ENCODE measurements around the gene SLC25A40.
"Not testable (repeated sequence)": the region's sequence is repeated elsewhere in the genome, so short reads cannot be mapped to it uniquely, and the experiment has no call there.

The SLC25A40 gene, protein sequence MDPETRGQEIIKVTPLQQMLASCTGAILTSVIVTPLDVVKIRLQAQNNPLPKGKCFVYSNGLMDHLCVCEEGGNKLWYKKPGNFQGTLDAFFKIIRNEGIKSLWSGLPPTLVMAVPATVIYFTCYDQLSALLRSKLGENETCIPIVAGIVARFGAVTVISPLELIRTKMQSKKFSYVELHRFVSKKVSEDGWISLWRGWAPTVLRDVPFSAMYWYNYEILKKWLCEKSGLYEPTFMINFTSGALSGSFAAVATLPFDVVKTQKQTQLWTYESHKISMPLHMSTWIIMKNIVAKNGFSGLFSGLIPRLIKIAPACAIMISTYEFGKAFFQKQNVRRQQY
- total RNA-seq: 15.6 to 22.2 reads per million in 2 experiments

DNA sequence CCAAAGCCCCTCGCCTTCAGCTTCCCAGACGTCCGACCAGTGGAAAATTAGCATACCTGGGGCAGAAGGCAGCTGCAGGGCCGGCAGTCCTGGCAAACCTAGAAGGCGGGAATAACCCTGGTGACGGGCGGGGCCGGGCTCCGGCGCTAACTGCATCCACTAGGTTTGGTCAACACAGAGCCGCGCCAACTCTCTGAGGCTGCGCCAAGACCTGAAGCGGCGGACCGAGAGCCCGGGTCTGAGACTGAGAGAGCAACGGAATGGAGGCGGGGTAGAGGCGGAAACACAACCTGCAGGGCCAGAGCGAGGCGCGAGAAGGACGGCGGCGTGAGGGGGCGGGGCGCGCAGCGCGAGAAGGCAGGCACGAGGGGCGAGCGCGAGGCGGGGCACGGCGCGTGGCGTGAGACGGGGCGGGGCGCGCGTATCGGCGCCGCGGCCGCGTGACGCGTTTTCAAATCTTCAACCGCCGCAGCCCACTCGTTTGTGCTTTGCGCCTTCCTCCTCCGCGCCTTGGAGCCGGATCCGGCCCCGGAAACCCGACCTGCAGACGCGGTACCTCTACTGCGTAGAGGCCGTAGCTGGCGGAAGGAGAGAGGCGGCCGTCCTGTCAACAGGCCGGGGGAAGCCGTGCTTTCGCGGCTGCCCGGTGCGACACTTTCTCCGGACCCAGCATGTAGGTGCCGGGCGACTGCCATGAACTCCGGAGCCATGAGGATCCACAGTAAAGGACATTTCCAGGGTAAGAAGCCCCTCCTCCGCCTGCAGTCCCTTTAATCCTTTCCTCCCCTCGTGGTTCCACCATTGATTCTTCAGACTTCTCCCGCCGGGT is at the start of gene SLC25A40, which contains the start of gene DBF4:
Gene SLC25A40 (minus strand): TSS at position 321 of the 829 bp plus-strand sequence. CDS start 17,633 bp downstream, outside the sequence.
Gene DBF4 (plus strand): TSS at position 454 of the 829 bp plus-strand sequence. CDS start 240 bp downstream, at position 694.
- peak; percentile 87 for DNase-seq (ENCODE audit: low read depth)

DNA sequence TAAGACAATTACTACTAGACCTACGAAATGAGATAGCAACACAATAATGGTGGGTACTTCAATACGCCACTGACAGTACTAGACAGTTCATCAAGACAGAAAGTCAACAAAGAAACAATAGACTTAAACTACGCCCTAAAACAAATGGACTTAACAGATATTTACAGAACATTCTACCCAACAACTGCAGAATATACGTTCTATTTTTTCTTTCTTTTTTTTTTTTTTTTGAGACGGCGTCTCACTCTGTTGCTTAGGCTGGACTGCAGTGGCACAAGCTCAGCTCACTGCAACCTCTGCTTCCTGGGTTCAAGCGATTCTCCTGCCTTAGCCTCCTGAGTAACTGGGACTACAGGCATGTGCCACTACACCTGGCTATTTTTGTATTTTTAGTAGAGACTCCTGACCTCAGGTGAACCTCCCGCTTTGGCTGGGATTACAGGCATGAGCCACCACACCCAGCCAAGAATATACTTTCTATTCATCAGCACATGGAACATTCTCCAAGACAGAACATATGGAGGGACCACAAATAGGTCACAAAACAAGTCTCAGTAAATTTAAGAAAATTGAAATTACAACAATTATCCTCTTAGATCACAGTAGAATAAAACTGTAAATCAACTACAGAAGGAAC is 46.7 kb upstream of the SLC25A40 start:
- not testable (repeated sequence) for DNase-seq (ENCODE audit: low read depth)

DNA sequence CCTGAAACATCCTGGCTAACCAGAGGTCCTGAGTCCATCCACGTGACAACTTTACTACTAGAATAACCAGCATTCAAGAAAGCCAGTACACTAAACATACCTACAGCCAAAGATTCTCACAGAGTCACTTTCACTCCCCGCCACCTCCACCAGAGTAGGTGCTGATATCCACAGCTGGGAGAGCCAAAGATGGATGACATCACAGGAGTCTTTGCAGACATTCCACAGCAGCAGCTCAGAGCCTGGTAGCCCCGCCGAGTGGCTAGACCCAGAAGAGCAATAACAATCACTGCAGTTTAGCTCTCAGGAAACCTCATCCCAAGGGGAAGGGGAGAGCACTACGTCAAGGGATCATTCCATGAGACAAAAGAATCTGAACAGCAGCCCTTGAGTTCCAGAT is 44.4 kb upstream of the SLC25A40 start:
- no peak for DNase-seq (ENCODE audit: low read depth)

DNA sequence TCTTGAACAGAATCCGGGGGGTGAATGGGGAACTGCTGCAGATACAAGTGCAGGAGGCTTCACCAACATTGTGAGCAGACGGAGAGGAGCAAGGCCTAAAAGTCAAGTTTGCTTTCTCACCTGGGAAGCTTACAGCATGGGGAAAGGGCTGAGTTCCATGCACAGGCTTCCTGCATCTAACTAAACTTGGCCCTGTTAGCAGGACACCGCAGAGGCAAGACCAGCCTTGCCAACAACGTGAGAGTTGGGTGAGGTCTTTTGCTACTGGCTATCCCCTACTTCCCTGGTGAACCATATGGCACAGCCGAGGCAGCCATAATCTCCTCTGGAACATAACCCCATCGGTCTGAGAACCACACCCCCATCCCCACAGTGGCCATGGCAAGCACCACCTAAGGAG is 43.7 kb upstream of the SLC25A40 start:
- no peak for DNase-seq (ENCODE audit: low read depth)

DNA sequence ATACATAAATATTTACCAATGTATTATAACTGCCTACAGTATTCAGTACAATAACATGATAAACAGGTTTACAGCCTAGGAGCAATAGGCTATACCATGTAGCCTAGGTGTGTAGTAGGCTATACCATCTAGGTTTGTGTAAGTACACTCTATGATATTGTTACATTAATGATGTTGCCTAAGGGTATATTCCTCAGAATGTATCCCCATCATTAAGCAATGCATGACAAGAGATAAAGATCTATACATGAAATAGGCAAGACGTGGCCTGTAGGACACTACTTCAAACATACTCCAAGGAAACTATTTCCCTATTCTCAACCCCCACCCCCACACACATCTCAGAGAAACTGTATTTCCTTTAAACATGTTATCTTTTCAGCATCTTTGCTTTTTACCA is 42.6 kb upstream of the SLC25A40 start:
- DNase-seq (ENCODE audit: low read depth): no peak

DNA sequence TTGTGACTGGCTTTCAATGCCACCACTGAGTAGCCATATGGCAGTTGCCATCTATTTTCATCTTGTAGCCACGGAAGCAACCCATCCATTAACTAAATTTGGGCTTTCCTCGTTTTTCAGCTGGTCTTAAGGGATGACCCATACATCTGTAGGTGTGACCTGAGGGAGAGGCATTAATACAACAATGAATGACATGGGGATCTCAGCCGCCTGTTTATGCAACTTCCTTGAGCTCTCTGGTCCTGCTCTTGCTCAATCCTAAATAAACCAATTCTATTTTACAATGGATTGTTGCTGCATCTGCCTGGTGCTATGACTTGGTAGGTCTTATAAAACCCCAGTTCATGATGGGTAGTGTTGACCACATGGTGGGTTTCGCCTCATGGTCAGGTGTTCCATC is 36.0 kb upstream of the SLC25A40 start:
- no peak for DNase-seq (ENCODE audit: low read depth)

DNA sequence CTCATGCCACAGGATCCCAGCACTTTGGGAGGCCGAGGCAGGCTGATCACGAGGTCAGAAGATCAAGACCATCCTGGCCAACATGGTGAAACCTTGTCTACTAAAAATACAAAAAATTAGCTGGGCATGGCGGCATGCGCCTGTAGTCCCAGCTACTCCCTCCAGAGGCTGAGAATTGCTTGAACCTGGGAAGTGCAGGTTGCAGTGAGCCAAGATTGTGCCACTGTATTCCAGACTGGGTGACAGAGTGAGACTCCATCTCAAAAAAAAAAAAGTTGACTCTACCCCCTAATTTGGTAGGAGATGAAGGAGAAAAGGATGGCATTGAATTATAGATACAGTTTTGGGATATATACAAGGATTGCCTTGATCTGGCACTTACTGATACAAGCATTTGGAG is 32.7 kb upstream of the SLC25A40 start:
- not testable (repeated sequence) for DNase-seq (ENCODE audit: low read depth)

DNA sequence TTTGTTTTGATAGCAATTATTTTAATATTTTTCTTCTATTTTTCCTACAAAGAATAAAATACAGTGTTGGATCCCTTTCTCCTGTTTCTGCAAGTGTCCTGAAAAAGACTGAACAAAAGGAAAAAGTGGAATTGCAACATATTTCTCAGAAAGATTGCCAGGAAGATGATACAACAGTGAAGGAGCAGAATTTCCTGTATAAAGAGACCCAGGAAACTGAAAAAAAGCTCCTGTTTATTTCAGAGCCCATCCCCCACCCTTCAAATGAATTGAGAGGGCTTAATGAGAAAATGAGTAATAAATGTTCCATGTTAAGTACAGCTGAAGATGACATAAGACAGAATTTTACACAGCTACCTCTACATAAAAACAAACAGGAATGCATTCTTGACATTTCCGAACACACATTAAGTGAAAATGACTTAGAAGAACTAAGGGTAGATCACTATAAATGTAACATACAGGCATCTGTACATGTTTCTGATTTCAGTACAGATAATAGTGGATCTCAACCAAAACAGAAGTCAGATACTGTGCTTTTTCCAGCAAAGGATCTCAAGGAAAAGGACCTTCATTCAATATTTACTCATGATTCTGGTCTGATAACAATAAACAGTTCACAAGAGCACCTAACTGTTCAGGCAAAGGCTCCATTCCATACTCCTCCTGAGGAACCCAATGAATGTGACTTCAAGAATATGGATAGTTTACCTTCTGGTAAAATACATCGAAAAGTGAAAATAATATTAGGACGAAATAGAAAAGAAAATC is 31.2 kb upstream of the SLC25A40 start:
- not testable (repeated sequence) for DNase-seq (ENCODE audit: low read depth)

DNA sequence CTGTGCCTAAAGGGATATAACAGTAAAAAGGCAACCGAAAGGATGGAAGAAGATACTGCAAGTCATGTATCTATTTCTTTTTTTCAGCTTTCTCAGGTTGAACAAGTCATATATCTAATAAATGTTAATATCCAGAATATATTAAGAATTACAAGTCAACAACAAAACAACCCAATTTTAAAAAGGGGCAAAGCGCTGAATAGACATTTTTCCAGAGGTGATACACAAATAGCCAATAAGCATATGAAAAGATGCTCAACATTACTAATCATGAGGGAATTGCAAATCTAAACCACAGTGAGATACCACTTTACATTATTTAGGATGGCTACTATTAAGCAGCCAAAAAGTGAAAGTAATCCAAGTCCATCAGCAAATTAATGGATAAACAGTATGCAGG is 23.1 kb upstream of the SLC25A40 start:
- no peak for DNase-seq (ENCODE audit: low read depth)

DNA sequence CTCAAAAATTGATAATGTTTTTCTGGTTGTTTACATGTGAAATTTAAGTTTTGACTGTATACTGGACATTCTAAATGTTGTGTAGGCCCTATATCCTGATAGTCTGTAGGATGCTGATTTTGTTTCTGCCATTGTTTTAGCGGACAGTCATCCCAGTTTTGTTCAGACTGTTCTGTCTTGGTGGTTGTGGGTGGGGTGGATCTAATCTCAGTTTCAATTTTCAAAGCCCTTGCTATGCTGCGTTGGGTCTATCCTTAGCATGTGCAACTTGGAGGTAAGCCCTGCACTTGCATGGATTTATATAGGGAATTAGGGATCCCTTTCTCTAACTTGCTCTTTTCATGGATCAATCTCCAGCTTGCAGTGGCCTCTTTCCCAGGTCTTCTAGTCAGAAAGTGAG is 19.2 kb upstream of the SLC25A40 start:
- DNase-seq (ENCODE audit: low read depth): no peak

DNA sequence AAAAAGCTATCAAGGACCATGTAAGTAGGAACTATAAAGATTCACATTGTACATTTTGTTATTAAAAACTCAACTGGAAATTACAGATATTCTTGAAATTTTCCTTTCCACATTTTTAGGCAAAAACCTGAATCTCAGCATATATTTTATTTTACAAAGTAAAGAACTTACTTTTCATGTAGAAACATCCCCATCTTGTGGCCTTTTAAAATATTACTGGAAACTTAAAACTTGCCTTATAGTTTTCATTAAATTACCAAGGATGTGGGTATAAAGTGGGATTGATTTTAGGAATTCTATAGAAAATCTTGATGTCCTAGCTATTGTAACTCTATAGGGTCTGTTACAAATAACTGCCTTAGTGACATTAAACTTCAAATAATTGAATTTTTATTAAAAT is 10.7 kb upstream of the SLC25A40 start:
- DNase-seq (ENCODE audit: low read depth): no peak

DNA sequence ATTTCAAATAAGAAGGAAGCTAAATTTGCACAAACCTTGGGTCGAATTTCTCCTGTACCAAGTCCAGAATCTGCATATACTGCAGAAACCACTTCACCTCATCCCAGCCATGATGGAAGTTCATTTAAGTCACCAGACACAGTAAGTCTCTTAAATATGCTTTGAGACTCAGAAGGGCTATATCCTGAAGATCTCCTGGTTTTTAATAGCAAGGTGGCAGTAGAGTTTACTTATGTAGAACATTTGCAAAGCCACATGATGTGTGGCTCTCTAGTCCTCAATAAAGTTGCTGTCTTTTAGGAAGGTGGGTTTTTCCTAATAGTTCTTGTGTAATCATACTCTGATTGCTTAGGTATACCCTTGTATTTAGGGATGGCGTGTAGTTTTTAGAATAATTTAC is 8.9 kb upstream of the SLC25A40 start:
- no peak for DNase-seq (ENCODE audit: low read depth)

DNA sequence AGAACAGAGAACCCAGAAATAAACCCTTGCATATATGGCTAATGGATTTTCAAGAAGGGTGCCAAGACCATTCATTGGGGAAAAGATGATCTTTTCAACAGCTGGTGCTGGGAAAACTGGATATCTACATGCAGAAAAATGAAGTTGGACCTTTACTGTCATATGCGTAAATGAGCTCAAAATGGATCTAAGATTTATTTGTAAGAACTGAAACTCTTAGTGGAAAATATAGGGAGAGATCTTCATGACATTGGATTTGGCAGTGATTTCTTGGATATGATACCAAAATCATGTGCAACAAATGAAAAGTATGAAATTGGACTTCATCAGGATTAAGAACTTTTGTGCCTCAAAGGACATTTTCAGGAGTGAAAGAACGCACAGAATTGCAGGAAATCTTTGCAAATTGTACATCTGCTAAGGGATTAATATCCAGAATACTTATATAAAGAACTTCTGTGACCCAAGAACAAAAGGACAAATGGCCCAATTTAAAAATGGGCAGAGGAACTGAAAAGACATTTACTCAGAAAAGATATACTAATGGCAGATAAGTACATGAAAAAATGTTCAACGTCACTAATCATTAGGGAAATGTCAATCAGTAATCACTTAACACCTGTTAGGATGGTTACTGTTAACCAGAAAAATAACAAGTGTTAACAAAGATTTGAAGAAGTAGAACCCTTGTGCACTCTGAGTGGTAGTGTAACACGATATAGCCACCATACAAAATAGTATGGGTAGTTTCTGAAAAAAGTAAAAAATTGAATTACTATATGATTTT is 6.2 kb upstream of the SLC25A40 start:
- DNase-seq (ENCODE audit: low read depth): no peak

DNA sequence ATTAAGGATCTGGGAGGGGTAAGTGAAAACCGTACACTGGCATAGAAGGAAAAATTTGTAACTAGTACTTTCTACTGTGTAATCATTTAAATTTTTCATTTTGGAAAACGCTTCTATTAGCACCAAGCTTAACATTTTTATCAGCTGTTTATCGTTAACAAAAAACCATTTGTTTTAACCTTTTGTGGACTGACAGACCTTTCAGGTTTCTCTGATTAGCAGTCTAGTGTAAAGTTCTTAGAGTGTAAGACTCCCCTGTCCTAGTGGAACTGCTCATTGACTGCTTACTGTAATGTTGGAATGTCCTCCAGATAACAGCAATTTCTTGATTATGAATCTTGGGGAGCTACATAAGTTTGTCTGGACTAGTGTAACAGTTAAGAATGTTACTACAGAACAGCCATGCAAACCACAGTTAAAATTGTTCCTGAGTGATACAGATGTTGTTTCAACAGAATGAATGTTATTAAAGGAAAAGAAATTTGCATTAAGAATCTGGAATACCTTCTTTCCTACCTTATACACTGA is 2.1 kb upstream of the SLC25A40 start:
- DNase-seq (ENCODE audit: low read depth): no peak

DNA sequence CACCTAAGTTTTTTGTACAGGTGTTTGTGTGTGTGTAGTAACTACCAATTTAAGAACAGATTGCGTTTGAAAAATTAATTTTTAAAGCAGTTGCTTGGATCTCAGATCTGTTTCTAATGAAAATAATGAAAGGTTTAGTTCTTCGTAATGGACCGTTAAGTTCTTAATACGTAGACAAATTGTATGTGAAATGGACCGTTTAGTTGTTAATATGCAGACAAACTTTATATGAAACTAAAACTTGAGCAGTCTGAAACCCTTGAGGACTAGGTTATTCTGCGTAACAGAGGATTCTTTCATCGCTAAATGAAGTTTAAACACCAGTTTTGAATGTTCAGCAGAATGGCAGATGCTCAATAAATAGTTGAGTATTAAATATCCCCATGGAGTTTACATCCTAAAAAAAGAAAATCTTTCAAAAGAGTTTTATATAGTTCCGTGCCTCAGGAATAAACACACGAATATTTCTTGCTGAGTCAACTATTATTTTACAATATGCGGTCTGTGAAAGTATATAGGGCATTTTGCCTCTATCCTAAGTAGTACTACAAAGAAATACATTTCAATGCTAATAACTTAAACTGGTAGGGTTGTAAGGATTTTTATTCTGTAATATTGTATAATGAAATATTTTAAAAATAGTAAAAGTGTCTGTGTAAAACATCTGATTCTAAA is 1.3 kb upstream of the SLC25A40 start:
- DNase-seq (ENCODE audit: low read depth): no peak

DNA sequence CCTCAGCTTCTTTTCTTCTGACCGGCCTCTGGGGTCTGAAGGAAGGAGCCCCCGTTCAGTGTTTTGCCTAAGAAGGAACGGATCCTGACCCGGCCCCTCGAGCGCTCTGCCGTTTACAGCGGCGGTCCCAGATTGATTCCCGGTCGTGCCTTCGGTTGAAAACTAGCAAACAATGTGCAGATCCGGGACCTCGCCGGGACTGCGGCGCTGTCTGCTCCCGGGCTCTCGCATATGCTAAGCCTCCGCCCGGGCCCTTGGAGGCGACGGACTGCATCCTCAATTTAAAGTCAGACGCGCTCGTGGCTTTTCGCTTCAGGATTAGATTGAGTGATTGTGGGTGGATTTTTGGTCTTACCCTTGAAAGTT is 692 bp upstream of the SLC25A40 start:
- DNase-seq (ENCODE audit: low read depth): peak; percentile 19

DNA sequence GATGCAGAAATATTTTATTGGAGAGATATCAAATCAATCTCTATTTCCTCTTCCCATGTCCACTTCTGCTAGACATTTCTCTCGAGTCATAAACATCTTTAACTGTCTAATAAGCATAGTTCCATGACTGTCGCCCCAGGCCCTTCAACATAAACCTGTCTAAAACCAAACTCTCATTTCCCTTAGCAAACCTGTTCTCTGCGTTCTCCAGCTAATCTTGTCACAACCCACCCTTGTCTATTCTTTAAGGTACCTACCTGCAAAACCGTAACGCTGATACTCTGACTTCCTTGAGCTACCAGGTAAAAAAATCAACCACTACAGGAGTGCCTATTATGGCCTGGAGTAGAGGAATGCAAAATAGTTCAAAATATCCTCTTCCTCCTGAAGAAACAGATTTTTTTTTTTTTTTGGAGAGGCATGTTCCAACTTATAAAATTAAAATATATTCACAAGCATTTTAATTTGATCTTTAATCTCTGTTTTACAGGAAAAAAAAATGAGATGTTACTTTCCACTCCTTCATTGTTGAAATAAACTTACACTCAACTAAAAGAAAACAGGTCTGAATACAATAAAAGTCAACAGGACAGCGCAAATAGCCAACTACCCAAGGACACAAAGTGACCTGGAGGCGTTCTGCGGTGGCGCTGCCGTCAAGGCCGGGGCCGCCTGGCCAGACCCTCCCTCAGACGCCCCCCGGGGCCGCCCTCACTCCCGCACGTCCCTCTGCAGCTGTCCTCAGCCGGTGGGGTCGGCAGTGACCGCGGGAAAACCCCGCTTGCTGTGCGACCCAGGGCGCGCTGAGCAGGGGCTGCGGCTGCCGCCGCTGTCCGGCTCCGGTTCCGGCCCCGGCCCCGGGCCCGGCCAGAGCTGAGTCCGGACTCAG is 765 bp downstream of the SLC25A40 start:
- DNase-seq (ENCODE audit: low read depth): no peak

DNA sequence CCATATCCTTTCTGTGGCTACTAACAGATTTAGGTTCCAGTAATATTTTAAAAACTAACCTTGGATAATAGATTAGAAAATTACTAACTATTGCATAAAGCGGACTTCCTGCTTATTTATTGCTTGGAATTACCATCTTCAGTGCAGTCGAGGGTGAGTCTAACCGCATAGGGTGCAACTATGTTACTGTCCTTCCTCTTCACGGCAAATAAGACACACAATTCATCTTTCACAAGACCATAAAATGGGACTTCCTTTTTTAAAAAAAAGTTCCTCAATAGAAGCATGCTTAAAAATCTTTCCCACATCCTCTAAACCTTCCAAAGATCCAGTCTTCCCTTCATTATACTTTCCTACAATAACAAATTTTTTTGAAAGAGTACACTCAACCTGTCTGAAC is 2.1 kb downstream of the SLC25A40 start:
- DNase-seq (ENCODE audit: low read depth): no peak

DNA sequence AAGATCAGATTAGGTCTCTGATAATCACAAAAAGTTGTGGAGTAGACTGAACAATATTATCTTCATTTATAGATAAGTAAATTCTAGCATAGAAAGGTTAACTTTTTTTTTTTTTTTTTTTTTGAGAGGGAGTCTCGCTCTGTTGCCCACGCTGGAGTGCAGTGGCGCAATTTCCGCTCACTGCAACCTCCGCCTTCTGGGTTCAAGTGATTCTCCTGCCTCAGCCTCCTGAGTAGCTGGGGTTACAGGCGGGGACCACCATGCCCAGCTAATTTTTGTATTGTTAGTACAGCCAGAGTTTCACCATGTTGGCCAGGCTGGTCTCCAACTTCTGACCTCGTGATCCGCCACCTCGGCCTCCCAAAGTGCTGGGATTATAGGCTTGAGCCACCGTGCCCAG is 2.8 kb downstream of the SLC25A40 start:
- not testable (repeated sequence) for DNase-seq (ENCODE audit: low read depth)

Measured in T follicular helper cell (primary cell).